IMR-90 (cell line): ENCODE results near the gene MYCBP2. TPM values are rescaled to one million over a fixed set of nuclear protein-coding genes. Genes with fewer than 3 reads are reported as not detected.
A peak's percentile ranks its signal among the peaks of the same experiment; 100 is the strongest.

ENCODE experiments used
- ATAC-seq: fragments of 200-7000 bp; cut with Tn5 transposase; 2 replicates; pipeline ENCODE4 v1.9.1; 2020; ENCODE audit warnings: low read depth, mild to moderate bottlenecking, moderate library complexity
- BruUV-seq: library from RNA; stranded (reverse); fragments of 400-500 nt; replicated peaks from 2 replicates; lab custom pipeline; 2021; lab: Mats Ljungman, UMichigan
- CTCF ChIA-PET: fragments of 300-600 bp; formaldehyde crosslinking; extraction: SDS; loops from one replicate; lab custom pipeline; 2021; ENCODE audit warnings: antibody characterized with exemption; lab: Yijun Ruan, JAX
- POLR2A ChIA-PET: fragments of 300-600 bp; sonication (Branson Sonifier 250); formaldehyde crosslinking; loops from one replicate; lab custom pipeline; 2022; ENCODE audit warnings: antibody characterized with exemption; ENCODE audit not compliant: unreplicated experiment; lab: Charles Lee
- DNase-seq: peaks from one replicate; pipeline ENCODE4 v3.0.0; 2013
- H2AFZ ChIP-seq: replicated peaks from 2 replicates; pipeline ENCODE3; 2013; ENCODE audit warnings: low read length, mild to moderate bottlenecking; ENCODE audit not compliant: poor library complexity
- H2AK5ac ChIP-seq: 2 replicates; pipeline ENCODE4 v1.6.1; 2013; ENCODE audit warnings: low read depth, low read length, inconsistent platforms
- H2AK9ac ChIP-seq: replicated peaks from 2 replicates; pipeline ENCODE3; 2013; ENCODE audit warnings: mild to moderate bottlenecking, low read depth, low read length, moderate library complexity; ENCODE audit not compliant: poor library complexity
- H2BK120ac ChIP-seq: 2 replicates; pipeline ENCODE4 v1.6.1; 2013; ENCODE audit warnings: low read depth, low read length, inconsistent platforms
- H2BK15ac ChIP-seq: 3 replicates; pipeline ENCODE4 v1.6.1; 2013; ENCODE audit warnings: low read depth, low read length, inconsistent platforms
- H2BK20ac ChIP-seq: 2 replicates; pipeline ENCODE4 v1.6.1; 2013; ENCODE audit warnings: low read depth, mild to moderate bottlenecking, inconsistent platforms, low read length, moderate library complexity
- H2BK5ac ChIP-seq: 2 replicates; pipeline ENCODE4 v1.6.1; 2013; ENCODE audit warnings: mild to moderate bottlenecking, low read depth, low read length, inconsistent platforms; ENCODE audit not compliant: poor library complexity, severe bottlenecking
- H3K14ac ChIP-seq: replicated peaks from 2 replicates; pipeline ENCODE4 v1.6.1; 2013; ENCODE audit warnings: low read depth, low read length, inconsistent platforms
- H3K18ac ChIP-seq: 2 replicates; pipeline ENCODE4 v1.6.1; 2013; ENCODE audit warnings: low read depth, low read length, control low read depth
- H3K23ac ChIP-seq: 2 replicates; pipeline ENCODE4 v1.6.1; 2013; ENCODE audit warnings: low read depth, low read length, inconsistent platforms
- H3K27ac ChIP-seq: 2 replicates; pipeline ENCODE4 v1.5.1; 2013; ENCODE audit warnings: mild to moderate bottlenecking, control low read depth, low read length; ENCODE audit not compliant: insufficient read depth
- H3K27me3 ChIP-seq: 2 replicates; pipeline ENCODE4 v1.6.1; 2013; ENCODE audit warnings: low read length; ENCODE audit not compliant: control insufficient read depth, insufficient read depth
- H3K36me3 ChIP-seq: 2 replicates; pipeline ENCODE4 v1.6.1; 2013; ENCODE audit warnings: low read length, mixed read lengths; ENCODE audit not compliant: control insufficient read depth, insufficient read depth
- H3K4ac ChIP-seq: 2 replicates; pipeline ENCODE4 v1.6.1; 2013; ENCODE audit warnings: low read depth, low read length, inconsistent platforms
- H3K4me1 ChIP-seq: 2 replicates; pipeline ENCODE4 v1.6.1; 2013; ENCODE audit warnings: low read length, mixed read lengths; ENCODE audit not compliant: control insufficient read depth, insufficient read depth
- H3K4me2 ChIP-seq: 2 replicates; pipeline ENCODE4 v1.6.1; 2013; ENCODE audit warnings: low read depth, mild to moderate bottlenecking, control low read depth, low read length, moderate library complexity
- H3K4me3 ChIP-seq: 2 replicates; pipeline ENCODE4 v1.5.1; 2013; ENCODE audit warnings: low read depth, mild to moderate bottlenecking, control low read depth, low read length, moderate library complexity; ENCODE audit not compliant: insufficient read depth
- H3K56ac ChIP-seq: 2 replicates; pipeline ENCODE4 v1.6.1; 2013; ENCODE audit warnings: low read length, inconsistent platforms; ENCODE audit not compliant: insufficient read depth; ENCODE audit errors: extremely low read depth
- H3K79me1 ChIP-seq, 2 experiments: 2 replicates each; pipeline ENCODE4 v1.6.1; 2013; ENCODE audit warnings: low read length in 2 of 2, inconsistent platforms in 1 of 2, low read depth in 1 of 2
- H3K9ac ChIP-seq: 2 replicates; pipeline ENCODE4 v1.6.1; 2013; ENCODE audit warnings: low read depth, low read length, control low read depth
- H3K9me1 ChIP-seq: 2 replicates; pipeline ENCODE4 v1.6.1; 2013; ENCODE audit warnings: low read length, inconsistent platforms; ENCODE audit not compliant: insufficient read depth
- H3K9me3 ChIP-seq: 2 replicates; pipeline ENCODE4 v1.6.1; 2013; ENCODE audit warnings: low read length; ENCODE audit not compliant: control insufficient read depth, insufficient read depth
- H4K20me1 ChIP-seq: 2 replicates; pipeline ENCODE4 v1.6.1; 2013; ENCODE audit warnings: low read length, inconsistent platforms; ENCODE audit not compliant: insufficient read depth
- H4K5ac ChIP-seq: 2 replicates; pipeline ENCODE4 v1.6.1; 2013; ENCODE audit warnings: mild to moderate bottlenecking, low read depth, low read length, control low read depth
- H4K8ac ChIP-seq, 2 experiments: 2 replicates each; pipeline ENCODE4 v1.6.1; 2013; ENCODE audit warnings: low read depth in 2 of 2, low read length in 2 of 2, control low read depth in 1 of 2, inconsistent platforms in 1 of 2
- H4K91ac ChIP-seq: 2 replicates; pipeline ENCODE4 v1.6.1; 2013; ENCODE audit warnings: low read depth, low read length, inconsistent platforms; ENCODE audit not compliant: insufficient read depth
- FOS ChIP-seq: fragments of 150-350 bp; IDR thresholded peaks from 2 replicates; pipeline ENCODE4 v1.6.1; 2016; ENCODE audit warnings: low read depth, low read length
- POLR2A ChIP-seq: IDR thresholded peaks from 2 replicates; pipeline ENCODE4 v1.6.1; 2012; ENCODE audit warnings: mild to moderate bottlenecking, low read depth, low read length
- WGBS, 2 experiments: methylation state at CpG; one replicate each; pipeline versions ENCODE4 v1.1.5 to v1.1.7; 2013; ENCODE audit warnings: missing lambda C conversion rate in 2 of 2; ENCODE audit not compliant: insufficient read length in 1 of 2; ENCODE audit errors: extremely low coverage in 2 of 2; 5-methylcytosine and 5-hydroxymethylcytosine counted together
- dilution Hi-C: fragments of 300-500 bp; cut with HindIII; formaldehyde crosslinking; loops from one replicate; pipeline ENCODE4 v1.14.3; 2018; ENCODE audit warnings: low sequenced_read_pairs; ENCODE audit not compliant: unreplicated experiment
- in situ Hi-C: fragments of 300-500 bp; cut with MboI; formaldehyde crosslinking; loops from 3 replicates; pipeline ENCODE4 v1.14.3; 2019; ENCODE audit warnings: low sequenced_read_pairs, inconsistent platforms, mixed read lengths
- intact Hi-C: fragments of 100-400 bp; cut with micrococcal nuclease; formaldehyde crosslinking; loops from 2 replicates; pipeline ENCODE4 v1.10.0; 2022
- polyA plus RNA-seq, 3 experiments: library from polyadenylated mRNA; depleted of rRNA; stranded (reverse); fragments of >200 nt; gene quantifications; 2 replicates each; pipeline ENCODE4 v1.2.3, GENCODE V29; 2012; ENCODE audit warnings: low replicate concordance in 1 of 3
- total RNA-seq: library from RNA; depleted of rRNA; stranded (reverse); fragments of >200 nt; gene quantifications from 2 replicates; pipeline ENCODE4 v1.2.3, GENCODE V29; 2012

Gene MYCBP2
- total and polyA plus RNA-seq, 2 of the 4 experiments (the other 2 are of a cell fraction): 20.1 to 43.2 TPM

GRCh38 chr13:77176350-77176749 is 150.5 kb downstream of the MYCBP2 start:
- Histone ChIP-seq H3K36me3 (peaks cover 28% of the 10 kb centered on the region), H3K9me3 (no peaks in the 10 kb centered on the region), H2BK15ac (no peak overlapping the region), H2BK5ac (no peak overlapping the region), H2AK9ac (no peak overlapping the region), H4K20me1 (no peaks in the 10 kb centered on the region), H3K27me3 (no peaks in the 10 kb centered on the region), H3K4me1 (no peaks in the 10 kb centered on the region), H3K9me1 (peaks cover 8% of the 10 kb centered on the region), H3K79me1 (peaks cover 0 to 3% of the 10 kb centered on the region in 2 experiments; a peak in 1 of 4 replicates), H4K5ac (no peak overlapping the region), H2BK120ac (no peak overlapping the region), H2AFZ (no peak overlapping the region), H4K91ac (no peak overlapping the region), H3K4me2 (no peak overlapping the region), H3K14ac (no peak overlapping the region), H3K56ac (no peak overlapping the region), H2AK5ac (no peak overlapping the region), H3K9ac (no peak overlapping the region), H2BK20ac (no peak overlapping the region), H3K27ac (no peak overlapping the region), H3K23ac (no peak overlapping the region), H3K18ac (no peak overlapping the region), H4K8ac (no peak overlapping the region), H3K4ac (no peak overlapping the region), H3K4me3 (no peak overlapping the region)
- ATAC-seq (peak; percentile 61; the same call in 1 of the 2 replicates), DNase-seq (peak; percentile 89)
- intact Hi-C loops: no loop called here
- CTCF ChIA-PET: interaction anchor here (0.7 to 0.8 kb wide), 2 partner anchors 52 to 285 kb away, joined by 3 read pairs; no protein-coding TSS in a partner anchor
- no TSS peak for BruUV-seq
- TF ChIP-seq FOS: peak; percentile 63; the same call in 1 of the 2 replicates
- no peak for TF ChIP-seq POLR2A
- POLR2A ChIA-PET: interaction anchor here (0.7 kb wide), 1 partner anchor 37 kb away, joined by 6 read pairs; no protein-coding TSS in a partner anchor
- WGBS, 2 experiments: no CpG with 5 or more reads among the region's 2 CpGs
- in situ Hi-C loops: no loop called here
- dilution Hi-C loops: no loop called here
